Fibroblast of skin of right quadriceps (primary cell): ENCODE measurements around the gene BPIFB4.
A peak's percentile ranks its signal among the peaks of the same experiment; 100 is the strongest.
"Not testable (repeated sequence)": the region's sequence is repeated elsewhere in the genome, so short reads cannot be mapped to it uniquely, and the experiment has no call there.

ENCODE experiments used
- DNase-seq: peaks from one replicate; pipeline ENCODE4 v3.0.0-alpha.2; 2013

BPIFB4 gene

DNA sequence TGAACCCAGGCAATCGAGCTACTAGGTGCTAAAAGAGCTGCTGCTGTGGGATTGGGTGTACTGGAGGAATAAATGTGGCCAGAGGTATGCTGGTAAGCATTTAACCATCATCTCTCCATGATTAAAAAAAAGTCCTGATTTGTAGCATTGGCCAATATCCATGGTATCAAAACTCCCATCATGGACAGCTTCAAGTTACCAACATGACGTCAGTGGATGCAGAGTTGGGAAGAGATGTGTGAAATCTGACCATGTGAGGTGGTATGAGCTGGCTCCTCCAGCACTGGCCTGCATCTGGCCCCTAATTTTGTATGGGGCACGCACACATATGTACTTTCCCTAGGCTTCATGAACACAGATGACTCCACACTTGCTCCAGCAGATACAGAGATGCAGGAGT lies 11.7 kb downstream of the BPIFB4 start:
- DNase-seq = no peak

GRCh38 chr20:33091693-33092092 lies 12.2 kb downstream of the BPIFB4 start:
- DNase-seq = no peak

GRCh38 chr20:33092361-33092760 lies 12.9 kb downstream of the BPIFB4 start:
- DNase-seq = no peak

DNA sequence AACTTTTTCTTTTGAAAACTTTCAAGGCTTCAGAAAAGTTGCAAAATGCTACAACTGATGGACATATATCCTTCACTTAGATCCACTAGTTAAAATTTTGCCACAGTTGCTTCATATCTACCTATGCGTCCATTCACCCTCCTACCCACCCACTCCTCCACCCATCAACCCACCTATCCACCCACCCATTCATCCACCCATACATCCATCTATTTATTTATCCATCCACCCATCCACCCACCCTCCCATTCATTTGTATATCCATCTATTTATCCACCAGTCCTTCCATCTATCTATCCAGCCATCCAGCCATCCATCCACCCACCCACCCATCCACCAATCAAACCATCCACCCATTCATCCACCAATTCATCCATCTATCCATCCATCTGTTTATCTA lies 13.6 kb downstream of the BPIFB4 start:
- no peak for DNase-seq

- no peak for DNase-seq
Observed at GRCh38 chr20:33093582-33093981, 14.1 kb downstream of the BPIFB4 start.

DNA sequence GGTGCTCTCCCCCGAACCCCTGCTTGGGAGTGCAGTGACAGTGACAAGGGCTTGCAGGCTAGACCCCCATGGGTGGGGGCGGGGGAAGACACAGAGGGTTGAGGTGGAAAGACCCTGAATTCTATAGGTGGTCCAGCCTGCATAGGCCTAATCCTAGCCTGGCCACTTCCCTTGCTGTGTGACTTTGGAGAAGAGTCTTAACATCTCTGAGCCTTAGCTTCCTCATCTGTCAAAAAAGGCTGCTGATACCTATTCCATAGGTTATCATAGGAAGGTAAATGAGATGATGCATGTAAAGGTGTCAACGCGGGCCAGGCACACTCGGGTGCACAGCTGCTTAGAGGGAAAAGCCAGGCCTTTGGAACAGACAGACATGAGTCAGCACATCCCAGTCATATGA lies 15.8 kb downstream of the BPIFB4 start:
- DNase-seq = no peak

GRCh38 chr20:33095902-33096584 lies 16.6 kb downstream of the BPIFB4 start:
- peak; percentile 39 for DNase-seq

GRCh38 chr20:33097001-33097400 lies 17.6 kb downstream of the BPIFB4 start:
- no peak for DNase-seq

DNA sequence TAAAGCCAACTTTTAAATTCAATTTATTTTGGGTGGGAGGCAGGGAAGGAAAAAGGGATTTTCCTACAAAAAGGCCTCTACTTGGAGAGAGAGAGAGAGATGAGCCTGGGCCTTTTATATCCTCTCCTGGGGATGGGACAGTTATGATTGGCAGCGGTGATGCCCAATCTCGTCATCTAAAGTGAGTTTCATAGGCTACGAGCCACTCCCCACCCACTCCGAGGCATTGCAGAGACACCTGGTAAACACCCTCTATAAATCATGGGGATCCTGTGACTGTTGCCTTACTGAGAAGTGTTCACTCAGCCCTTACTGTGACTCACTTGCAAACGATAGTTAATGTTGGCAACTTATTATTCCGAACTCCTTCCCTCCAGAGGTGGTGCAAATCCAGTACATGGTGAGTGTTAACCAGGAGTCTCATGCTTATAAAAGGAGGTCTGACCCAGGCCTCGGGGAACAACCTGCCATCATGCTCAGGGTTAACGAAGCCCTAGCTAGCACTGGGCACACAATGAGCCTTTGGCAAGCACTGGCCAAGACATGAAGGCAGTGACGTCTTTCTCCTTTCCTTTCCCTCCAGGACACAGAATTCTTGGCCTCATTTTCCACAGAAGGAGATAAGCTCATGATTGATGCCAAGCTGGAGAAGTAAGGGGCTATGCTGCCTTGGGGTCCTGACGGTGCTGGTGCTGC lies 20.5 kb downstream of the BPIFB4 start:
- no peak for DNase-seq

- no peak for DNase-seq
Observed at GRCh38 chr20:33103556-33103955, 24.1 kb downstream of the BPIFB4 start.

- DNase-seq = no peak
Observed at GRCh38 chr20:33104336-33104735, 24.9 kb downstream of the BPIFB4 start.

GRCh38 chr20:33105316-33105924 lies 26.0 kb downstream of the BPIFB4 start:
- DNase-seq = no peak

GRCh38 chr20:33106058-33106620 lies 26.7 kb downstream of the BPIFB4 start:
- not testable (repeated sequence) for DNase-seq

DNA sequence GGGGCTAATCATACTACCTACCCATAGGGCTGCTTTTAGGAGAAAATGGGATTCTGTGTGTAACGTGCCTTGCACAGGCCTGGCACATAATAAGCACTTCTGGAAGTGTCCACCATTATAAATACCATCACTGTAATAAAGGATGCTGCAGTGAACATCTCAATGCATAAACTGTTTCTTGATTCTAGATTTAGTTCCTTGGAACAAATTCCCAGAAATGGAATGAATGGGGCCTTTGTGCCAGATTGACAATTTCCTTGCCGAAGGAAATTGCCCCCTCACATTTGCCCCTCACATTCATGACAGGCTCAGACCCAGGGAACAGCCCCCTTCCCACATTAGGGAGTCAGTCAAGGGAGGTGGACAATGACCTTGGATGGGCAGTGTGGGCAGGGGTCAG lies 29.2 kb downstream of the BPIFB4 start:
- DNase-seq = no peak

DNA sequence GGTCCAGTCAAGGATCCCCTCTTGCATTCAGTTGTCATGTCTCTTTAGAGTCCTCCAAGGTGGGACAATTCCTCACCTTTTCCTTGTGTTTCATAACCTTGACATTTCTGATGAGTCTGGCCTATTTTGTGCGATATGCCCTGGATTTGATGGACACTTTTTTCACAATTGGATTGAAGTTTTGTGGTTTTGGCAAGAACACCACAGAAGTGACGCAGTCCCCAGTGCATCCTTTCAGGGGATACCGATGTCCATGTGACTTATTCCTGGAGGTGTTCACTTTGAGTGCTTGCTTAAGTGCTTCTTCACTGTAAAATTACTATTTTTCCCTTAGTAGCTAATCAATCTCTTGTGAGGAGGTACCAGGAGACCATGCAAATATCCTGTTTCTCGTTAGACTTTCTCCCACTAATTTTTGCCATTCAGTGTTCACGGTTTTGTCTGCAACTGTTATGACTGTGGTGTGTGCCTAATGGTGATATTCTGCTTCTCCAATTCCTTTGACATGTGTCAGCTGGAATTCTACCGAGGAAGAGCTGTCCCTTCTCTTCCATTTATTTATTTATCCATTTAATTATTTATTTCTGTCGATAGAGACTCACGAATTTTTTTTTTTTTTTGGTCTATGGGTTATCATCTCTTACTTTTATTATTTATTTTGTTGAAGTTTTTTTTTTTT lies 30.8 kb downstream of the BPIFB4 start:
- no peak for DNase-seq

- no peak for DNase-seq
Observed at GRCh38 chr20:33111306-33111705, 31.9 kb downstream of the BPIFB4 start.

DNA sequence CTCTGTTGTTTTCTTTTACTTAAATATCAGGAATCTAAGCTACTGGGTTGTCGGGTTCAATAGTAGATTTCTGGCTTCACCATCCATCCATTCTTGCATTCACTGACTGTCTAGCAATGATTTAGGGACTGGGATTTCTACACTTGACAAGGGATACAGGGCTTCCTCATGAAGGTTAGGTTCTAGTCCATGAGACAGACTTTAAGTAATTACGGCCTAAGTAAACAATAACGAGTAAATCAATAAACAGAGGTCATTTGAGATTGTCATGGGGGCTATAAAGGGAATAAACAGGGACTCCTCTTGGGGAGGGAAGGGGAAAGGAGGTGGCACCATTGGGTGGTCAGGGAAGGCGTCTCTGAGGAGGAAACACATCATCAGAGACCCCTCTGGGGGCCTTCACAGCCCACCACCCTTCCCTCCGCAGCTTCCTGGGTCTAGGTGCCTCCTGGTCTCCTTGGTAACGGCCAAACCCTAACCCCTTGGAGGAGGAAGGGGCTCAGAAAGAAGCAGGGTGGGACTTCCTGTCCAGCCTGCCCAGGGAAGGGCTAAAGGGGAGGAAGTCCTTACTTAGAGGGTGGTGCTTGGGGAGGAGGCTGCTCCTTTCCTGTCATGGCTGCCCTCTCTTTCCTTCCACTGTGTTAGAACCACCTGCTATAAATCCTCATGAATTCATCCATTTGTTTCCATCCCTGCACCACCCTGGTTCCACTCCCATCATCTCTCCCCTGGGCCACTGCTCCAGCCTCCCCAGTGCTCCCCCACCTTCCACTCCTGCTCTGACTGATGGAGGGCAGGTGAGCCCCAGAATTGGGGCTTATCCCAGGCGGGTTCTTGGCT lies 33.3 kb downstream of the BPIFB4 start:
- no peak for DNase-seq

GRCh38 chr20:33113387-33113908 lies 34.0 kb downstream of the BPIFB4 start:
- DNase-seq = no peak

DNA sequence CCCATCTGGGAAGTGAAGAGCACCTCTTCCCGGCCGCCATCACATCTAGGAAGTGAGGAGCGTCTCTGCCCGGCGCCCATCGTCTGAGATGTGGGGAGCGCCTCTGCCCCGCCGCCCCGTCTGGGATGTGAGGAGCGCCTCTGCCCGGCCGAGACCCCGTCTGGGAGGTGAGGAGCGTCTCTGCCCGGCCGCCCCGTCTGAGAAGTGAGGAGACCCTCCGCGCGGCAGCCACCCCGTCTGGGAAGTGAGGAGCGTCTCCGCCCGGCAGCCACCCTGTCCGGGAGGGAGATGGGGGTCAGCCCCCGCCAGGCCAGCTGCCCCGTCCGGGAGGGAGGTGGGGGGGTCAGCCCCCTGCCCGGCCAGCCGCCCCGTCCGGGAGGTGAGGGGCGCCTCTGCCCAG lies 36.1 kb downstream of the BPIFB4 start:
- DNase-seq = not testable (repeated sequence)

DNA sequence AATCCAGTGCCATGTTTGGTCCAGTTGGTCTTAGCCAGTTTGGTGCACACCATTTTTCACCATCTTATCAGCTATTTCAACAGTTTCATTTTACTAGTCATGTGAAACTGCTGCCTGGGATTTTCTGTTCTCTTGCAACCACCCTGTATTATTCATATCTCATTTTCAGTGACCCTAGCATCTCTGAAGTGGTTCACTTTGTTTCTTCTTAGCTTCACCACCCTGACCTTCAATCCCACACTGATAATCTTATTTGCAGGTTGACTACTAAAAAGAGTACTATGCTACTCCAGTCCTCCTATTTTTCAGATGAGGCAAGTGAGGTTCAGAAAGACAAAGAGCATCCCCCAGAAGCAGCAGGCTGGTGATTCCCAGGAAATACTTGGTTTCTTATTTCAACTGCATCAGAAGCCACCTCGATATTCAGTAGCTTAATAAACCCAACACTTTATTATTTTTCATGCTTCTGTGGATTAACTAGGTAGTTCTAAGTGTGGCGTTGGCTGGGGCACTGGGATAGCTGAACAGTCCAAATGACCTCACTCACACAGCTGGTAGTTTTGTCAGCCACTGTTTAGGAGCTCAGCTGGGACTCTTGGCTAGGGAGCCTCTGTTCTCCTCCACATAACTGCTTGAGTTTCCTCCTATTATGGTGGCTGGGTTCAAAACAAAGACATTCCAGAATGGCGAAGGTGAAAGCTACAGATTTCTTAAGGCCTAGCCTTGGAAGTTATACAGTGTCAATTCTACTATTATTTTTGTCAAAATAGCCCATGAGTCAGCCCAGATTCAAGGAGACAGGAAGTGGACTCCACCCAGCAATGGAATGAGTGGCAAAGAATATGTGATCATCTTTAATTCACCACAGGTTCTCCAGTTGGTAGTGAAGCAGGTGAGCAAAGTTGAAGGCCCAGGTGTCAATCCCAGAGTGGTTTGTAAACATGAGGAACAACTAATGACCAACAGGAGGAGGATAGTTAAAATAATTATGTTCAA lies 40.6 kb downstream of the BPIFB4 start:
- no peak for DNase-seq

GRCh38 chr20:33120934-33121333 lies 41.5 kb downstream of the BPIFB4 start:
- no peak for DNase-seq
